Measurements from ENCODE around the gene GLRX5. TPM values are rescaled to one million over a fixed set of nuclear protein-coding genes. Genes with fewer than 3 reads are reported as not detected.

GLRX5 gene
- polyA plus RNA-seq (2011; rRNA removed) (52.8 and 73.2 TPM in 2 replicates), polyA plus RNA-seq (2017; fragmentation: RNase III; extraction: RNeasy Plus Mini Kit Qiagen cat#74134 plus additional on column Dnase treatment) (50.9 to 52.8 TPM (median 51.2 TPM) in 3 replicates), polyA minus RNA-seq (2011; rRNA and poly(A)+ RNA removed) (15.3 TPM in 2 replicates)
- 39.0 and 42.8 TPM in 2 replicates for polyA plus RNA-seq (2012; cell fraction: cytosol; rRNA removed)
- polyA plus RNA-seq (2012; cell fraction: nucleus; rRNA removed): 11.8 and 18.3 TPM in 2 replicates

- under 1% methylated on average over 50 of the region's 97 CpGs for WGBS (ENCODE audit: missing lambda C conversion rate)
- POLR2A ChIA-PET: interaction anchor here (0.7 to 1.2 kb wide), 6 partner anchors 12 to 801 kb away, joined by 3 to 6 read pairs (median 3); no protein-coding TSS in a partner anchor
- H3K9me3 ChIP-seq: no peaks in the 10 kb centered on the region
- FAIRE-seq (peak; percentile 98), ATAC-seq (peak; percentile 96 to 98), DNase-seq (ENCODE audit: low read depth in 1 of 2, low spot score in 1 of 2) (peak; percentile 100)
- peaks cover 43% of the 10 kb centered on the region for H3K4me1 ChIP-seq
- H3K27ac ChIP-seq: peak within 1 kb of the TSS; percentile 91 to 95
- peak within 1 kb of the TSS; percentile 96 for H3K4me3 ChIP-seq
- peak within 1 kb of the TSS; percentile 91 for H3K4me2 ChIP-seq
- CTCF ChIA-PET: interaction anchor here (0.7 to 1.8 kb wide), 7 partner anchors 12 to 1219 kb away, joined by 3 to 7 read pairs (median 3); no protein-coding TSS in a partner anchor
- TF ChIP-seq, protein P1, sequence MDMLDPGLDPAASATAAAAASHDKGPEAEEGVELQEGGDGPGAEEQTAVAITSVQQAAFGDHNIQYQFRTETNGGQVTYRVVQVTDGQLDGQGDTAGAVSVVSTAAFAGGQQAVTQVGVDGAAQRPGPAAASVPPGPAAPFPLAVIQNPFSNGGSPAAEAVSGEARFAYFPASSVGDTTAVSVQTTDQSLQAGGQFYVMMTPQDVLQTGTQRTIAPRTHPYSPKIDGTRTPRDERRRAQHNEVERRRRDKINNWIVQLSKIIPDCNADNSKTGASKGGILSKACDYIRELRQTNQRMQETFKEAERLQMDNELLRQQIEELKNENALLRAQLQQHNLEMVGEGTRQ (IDR thresholded peaks at IDR 0.05): peak; percentile 60
- no peak for TF ChIP-seq TP53 (CRISPR knock-in tag; IDR thresholded peaks at IDR 0.05)
- TF ChIP-seq CEBPB (IDR thresholded peaks at IDR 0.05): no peak
- no peak for TF ChIP-seq POLR2AphosphoS2 (conservative IDR thresholded peaks at IDR 0.05; ENCODE audit: low read length)
- TF ChIP-seq PBX3 (IDR thresholded peaks at IDR 0.05): peak; percentile 98
- TF ChIP-seq RFX5 (IDR thresholded peaks at IDR 0.05): 0 out of 2 replicates have a peak, but pooled peaks have one; percentile 56
- 0 out of 3 replicates have a peak, but pooled peaks have one; percentile 25 for TF ChIP-seq BCL3 (IDR thresholded peaks at IDR 0.05)
- no peak for TF ChIP-seq ZC3H11A (IDR thresholded peaks at IDR 0.05)
- TF ChIP-seq HOXB5 (CRISPR knock-in tag; IDR thresholded peaks at IDR 0.05): 0 out of 2 replicates have a peak, but pooled peaks have one; percentile 44
- peak; percentile 36; the same call in 1 of the 2 replicates for TF ChIP-seq KDM5A (IDR thresholded peaks at IDR 0.05)
- TF ChIP-seq POLR2A (IDR thresholded peaks at IDR 0.05; ENCODE audit: low read length): peak; percentile 69
- TF ChIP-seq PHF8 (IDR thresholded peaks at IDR 0.05; ENCODE audit: borderline replicate concordance, low read depth): peak; percentile 87; the same call in 1 of the 2 replicates
- TF ChIP-seq JUN (IDR thresholded peaks at IDR 0.05): peak in 1 of 2 experiments; percentile 90; a peak in 3 of 5 replicates
- peak; percentile 91 for TF ChIP-seq MAX (IDR thresholded peaks at IDR 0.05)
- TF ChIP-seq MYC (IDR thresholded peaks at IDR 0.05; ENCODE audit: borderline replicate concordance, low read length): peak; percentile 93
These were observed at the start of gene GLRX5 for GRCh38 chr14:95534299-95535225. Gene GLRX5, plus strand, starts transcription at chr14:95535050. Its CDS starts 40 bp downstream, at chr14:95535090.

GRCh38 chr14:95485222-95485819 is 49.5 kb upstream of the GLRX5 start:
- TF ChIP-seq RAD21 (conservative IDR thresholded peaks at IDR 0.05 in 1 of 2, IDR thresholded peaks at IDR 0.05 in 1 of 2): no peak
- TF ChIP-seq CEBPB (IDR thresholded peaks at IDR 0.05): no peak
- no peak for TF ChIP-seq MAZ (IDR thresholded peaks at IDR 0.05; ENCODE audit: borderline replicate concordance, low read depth, low read length)
- TF ChIP-seq CBX2 (IDR thresholded peaks at IDR 0.05; ENCODE audit: borderline replicate concordance, low read depth): no peak
- TF ChIP-seq E2F6 (IDR thresholded peaks at IDR 0.05; ENCODE audit: borderline replicate concordance, low read depth): no peak
- no peak for TF ChIP-seq TP53 (CRISPR knock-in tag; IDR thresholded peaks at IDR 0.05)
- TF ChIP-seq EHMT2 (IDR thresholded peaks at IDR 0.05; ENCODE audit: low read depth): no peak
- no peak for TF ChIP-seq RFX5 (IDR thresholded peaks at IDR 0.05)
- peaks cover 15% of the 10 kb centered on the region for H3K4me1 ChIP-seq
- no peak overlapping the region for H3K4me2 ChIP-seq
- DNase-seq (ENCODE audit: low read depth in 1 of 2, low spot score in 1 of 2) (no peak), FAIRE-seq (no peak), ATAC-seq (no peak)
- no peak overlapping the region for H3K27ac ChIP-seq
- WGBS (ENCODE audit: missing lambda C conversion rate): 74% methylated on average over 7 of the region's 7 CpGs
- no peak overlapping the region for H3K4me3 ChIP-seq
- no peaks in the 10 kb centered on the region for H3K9me3 ChIP-seq
- ChIA-PET POLR2A (no interaction called here), CTCF (interaction anchor here (0.8 to 1.3 kb wide), 3 partner anchors 8 to 42 kb away, joined by 3 read pairs; no protein-coding TSS in a partner anchor)
